ENCODE measurements around the gene POLD1.

The POLD1 gene

GRCh38 chr19:50419022-50419579, 35.0 kb downstream of the POLD1 start:
- DNase-seq, result no peak

- DNase-seq, result no peak
These were observed 35.5 kb downstream of the POLD1 start for GRCh38 chr19:50419580-50420035.

GRCh38 chr19:50420127-50420526, 36.0 kb downstream of the POLD1 start:
- no peak for DNase-seq

GRCh38 chr19:50420808-50421207, 36.7 kb downstream of the POLD1 start:
- DNase-seq, result no peak

- DNase-seq, result no peak
These were observed 38.5 kb downstream of the POLD1 start for GRCh38 chr19:50422397-50423278.

- DNase-seq, result no peak
These were observed 39.3 kb downstream of the POLD1 start for GRCh38 chr19:50423279-50424113.

- DNase-seq, result no peak
These were observed 41.4 kb downstream of the POLD1 start for GRCh38 chr19:50425581-50425980.

GRCh38 chr19:50427318-50427925, 43.3 kb downstream of the POLD1 start:
- DNase-seq, result no peak

- DNase-seq, result no peak
These were observed 43.9 kb downstream of the POLD1 start for GRCh38 chr19:50427997-50428425.

GRCh38 chr19:50428772-50429463, 44.8 kb downstream of the POLD1 start:
- no peak for DNase-seq

- no peak for DNase-seq
These were observed 46.8 kb downstream of the POLD1 start for GRCh38 chr19:50430888-50431342.

GRCh38 chr19:50431343-50432220, 47.4 kb downstream of the POLD1 start:
- peak; percentile 72 for DNase-seq

GRCh38 chr19:50432221-50433028, 48.3 kb downstream of the POLD1 start, which contains the start of gene MYBPC2:
Gene MYBPC2, plus strand, starts transcription at chr19:50432892. Its CDS starts 62 bp downstream, at chr19:50432954.
- peak; percentile 18 for DNase-seq

- DNase-seq, result no peak
These were observed 49.3 kb downstream of the POLD1 start for GRCh38 chr19:50433201-50434180.

- DNase-seq, result no peak
These were observed 50.4 kb downstream of the POLD1 start for GRCh38 chr19:50434525-50434924.

GRCh38 chr19:50435221-50435620, 51.1 kb downstream of the POLD1 start:
- DNase-seq, result no peak

GRCh38 chr19:50435627-50436026, 51.5 kb downstream of the POLD1 start:
- DNase-seq, result no peak

- DNase-seq, result no peak
These were observed 53.8 kb downstream of the POLD1 start for GRCh38 chr19:50437862-50438449.
